ENCODE data around the gene KLHL22. TPM values are rescaled to one million over a fixed set of nuclear protein-coding genes. Genes with fewer than 3 reads are reported as not detected.

Gene KLHL22
- total RNA-seq, 4 donors from 2014 or later: 12.4 to 49.8 (median 42.4) TPM

- no peak for TF ChIP-seq CTCF (IDR thresholded peaks at IDR 0.05; ENCODE audit: low read depth)
These were observed 92.4 kb downstream of the KLHL22 start for GRCh38 chr22:20402960-20403778.

GRCh38 chr22:20401376-20402014 is 94.1 kb downstream of the KLHL22 start:
- no peak for TF ChIP-seq CTCF (IDR thresholded peaks at IDR 0.05; ENCODE audit: low read depth)

GRCh38 chr22:20400606-20401375 is 94.8 kb downstream of the KLHL22 start:
- no peak for TF ChIP-seq CTCF (IDR thresholded peaks at IDR 0.05; ENCODE audit: low read depth)

GRCh38 chr22:20399866-20400605 is 95.6 kb downstream of the KLHL22 start:
- no peak for TF ChIP-seq CTCF (IDR thresholded peaks at IDR 0.05; ENCODE audit: low read depth)

- TF ChIP-seq CTCF (IDR thresholded peaks at IDR 0.05; ENCODE audit: low read depth): no peak
These were observed 97.2 kb downstream of the KLHL22 start for GRCh38 chr22:20398420-20398819.

GRCh38 chr22:20397498-20397897 is 98.1 kb downstream of the KLHL22 start:
- no peak for TF ChIP-seq CTCF (IDR thresholded peaks at IDR 0.05; ENCODE audit: low read depth)

Measured in subcutaneous adipose tissue (tissue), 4 donors.